HG03025 (cell line): ENCODE data around the gene RGS9.
"Not testable (repeated sequence)": the region's sequence is repeated elsewhere in the genome, so short reads cannot be mapped to it uniquely, and the experiment has no call there.

Source experiments
- ATAC-seq: cut with Tn5 transposase; IDR thresholded peaks from one replicate; pipeline ENCODE4 v1.9.1; 2021; ENCODE audit warnings: mild to moderate bottlenecking, moderate library complexity; ENCODE audit not compliant: unreplicated experiment, low FRiP score

RGS9 gene

DNA sequence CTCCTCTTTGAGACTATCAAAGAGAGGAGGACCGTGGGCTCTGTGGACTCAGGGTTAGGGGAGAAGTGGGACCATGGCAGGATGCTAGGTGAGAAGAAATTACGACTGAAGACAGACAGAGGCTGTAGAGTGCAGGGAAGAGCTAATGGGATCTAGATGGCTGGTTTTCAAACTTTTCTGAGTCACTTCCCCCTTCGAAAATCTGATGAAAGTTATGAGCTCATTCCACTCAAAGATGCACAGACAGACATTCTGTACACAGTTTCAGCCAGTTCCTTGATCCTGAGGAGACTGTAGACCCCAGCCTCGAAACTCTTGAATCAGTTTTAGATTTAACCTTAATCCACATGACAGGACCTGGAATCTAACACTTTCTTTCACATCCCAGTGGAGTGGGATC, 40.7 kb downstream of the RGS9 start:
- ATAC-seq: no peak

DNA sequence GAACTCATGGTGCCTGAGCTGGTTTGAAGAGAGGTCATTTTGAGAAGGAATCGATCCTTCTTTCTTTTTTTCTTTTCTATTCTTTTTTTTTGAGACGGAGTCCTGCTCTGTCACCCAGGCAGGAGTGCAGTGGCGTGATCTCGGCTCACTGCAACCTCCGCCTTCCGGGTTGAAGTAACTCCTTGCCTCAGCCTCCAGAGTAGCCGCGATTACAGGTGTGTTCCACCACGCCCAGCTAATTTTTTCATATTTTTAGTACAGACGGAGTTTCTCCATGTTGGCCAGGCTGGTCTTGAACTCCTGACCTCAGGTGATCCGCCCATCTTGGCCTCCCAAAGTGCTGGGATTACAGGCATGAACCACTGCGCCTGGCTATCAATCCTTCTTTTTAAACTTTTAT, 43.1 kb downstream of the RGS9 start:
- not testable (repeated sequence) for ATAC-seq

DNA sequence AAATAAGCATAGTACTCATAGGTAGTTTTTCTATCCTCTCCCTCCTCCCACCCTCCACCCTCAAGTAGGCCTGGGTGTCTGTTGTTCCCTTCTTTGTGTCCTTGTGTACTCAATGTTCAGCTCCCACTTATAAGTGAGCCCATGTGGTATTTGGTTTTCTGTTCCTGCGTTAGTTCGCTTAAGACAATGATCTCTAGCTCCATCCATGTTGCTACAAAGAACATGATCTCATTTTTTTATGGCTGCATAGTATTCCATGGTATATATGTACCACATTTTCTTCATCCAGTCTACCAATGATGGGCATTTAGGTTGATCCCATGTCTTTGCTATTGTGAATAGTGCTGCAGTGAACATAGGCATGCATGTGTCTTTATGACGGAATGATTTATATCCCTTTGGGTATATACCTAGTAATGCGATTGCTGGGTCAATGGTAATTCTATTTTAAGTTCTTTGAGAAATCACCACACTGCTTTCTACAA, 43.6 kb downstream of the RGS9 start:
- ATAC-seq: not testable (repeated sequence)

DNA sequence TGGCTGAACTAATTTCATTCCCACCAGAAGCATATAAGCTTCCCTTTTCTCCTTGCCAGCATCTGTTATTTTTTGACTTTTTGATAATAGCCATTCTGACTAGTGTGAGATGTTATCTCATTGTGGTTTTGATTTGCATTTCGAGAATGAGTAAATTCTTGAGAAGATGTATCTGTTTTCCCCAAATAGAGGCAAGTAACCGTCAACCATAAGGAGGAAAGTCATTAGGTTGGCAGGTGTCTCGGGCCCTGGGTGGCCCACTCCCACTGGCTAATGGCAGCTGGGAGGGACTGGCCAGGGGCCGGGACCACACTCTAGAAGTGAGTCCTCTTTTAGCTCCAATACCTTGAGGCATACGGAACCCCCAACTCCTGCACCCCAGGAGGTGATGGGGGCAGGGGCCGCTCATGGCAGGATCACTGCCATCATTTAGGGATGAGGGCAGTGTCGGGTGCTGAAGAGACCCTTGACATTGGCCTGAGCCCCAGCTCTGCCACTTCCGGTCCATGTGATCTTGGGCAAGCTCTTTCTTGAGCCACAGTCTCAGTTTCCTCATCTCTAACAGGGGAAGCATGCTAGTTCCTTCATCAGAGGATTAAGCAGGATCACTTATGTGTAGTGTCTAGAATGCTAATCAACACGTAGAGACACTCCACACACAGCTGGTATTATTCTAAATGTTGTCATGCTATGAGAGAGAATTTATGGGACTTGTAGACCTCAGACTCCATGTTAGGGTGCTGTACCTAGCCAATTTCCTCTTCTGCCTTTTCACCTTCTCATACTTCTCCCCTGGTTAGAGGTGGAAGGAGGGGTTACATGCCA, 44.3 kb downstream of the RGS9 start:
- peak; percentile 48 for ATAC-seq

DNA sequence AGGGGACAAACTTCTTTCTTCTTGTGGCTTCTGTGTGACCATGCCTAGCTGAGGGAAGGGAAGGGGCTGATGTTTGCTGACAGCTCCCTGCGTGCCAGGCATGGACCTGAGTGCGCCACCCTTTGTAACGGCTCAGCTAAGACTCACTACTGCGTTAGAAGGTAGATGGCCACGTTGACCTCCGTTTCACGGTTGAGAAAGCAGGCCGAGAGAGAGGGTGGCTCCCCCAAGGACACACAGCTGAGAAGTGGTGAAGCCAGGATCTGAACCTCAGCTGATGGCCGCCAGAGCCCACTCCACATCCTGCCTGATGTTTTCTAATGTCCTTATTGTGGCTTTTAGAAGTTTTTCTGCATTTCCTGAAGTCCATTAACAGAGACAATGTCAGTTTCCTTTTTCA, 45.1 kb downstream of the RGS9 start:
- peak; percentile 27 for ATAC-seq

DNA sequence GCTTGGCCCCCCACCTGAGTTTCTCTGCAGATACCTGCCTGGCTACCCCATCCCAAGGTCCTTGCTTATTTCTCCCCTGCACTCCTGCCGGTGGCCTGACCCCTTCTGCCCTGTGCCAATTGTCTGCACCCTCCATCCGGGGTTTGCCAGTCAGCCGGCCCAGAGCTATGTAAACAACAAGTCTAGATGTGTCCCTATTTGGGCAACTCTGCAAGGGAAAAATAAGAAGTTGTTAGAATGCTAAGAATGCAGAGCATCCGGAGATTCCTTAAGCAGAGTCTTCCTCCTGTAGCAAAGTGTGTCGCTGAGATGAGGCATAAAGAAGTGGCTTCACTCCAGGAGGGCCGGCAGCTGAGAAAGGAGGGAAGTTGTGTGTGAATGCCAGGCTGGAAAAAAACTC, 46.6 kb downstream of the RGS9 start:
- no peak for ATAC-seq

DNA sequence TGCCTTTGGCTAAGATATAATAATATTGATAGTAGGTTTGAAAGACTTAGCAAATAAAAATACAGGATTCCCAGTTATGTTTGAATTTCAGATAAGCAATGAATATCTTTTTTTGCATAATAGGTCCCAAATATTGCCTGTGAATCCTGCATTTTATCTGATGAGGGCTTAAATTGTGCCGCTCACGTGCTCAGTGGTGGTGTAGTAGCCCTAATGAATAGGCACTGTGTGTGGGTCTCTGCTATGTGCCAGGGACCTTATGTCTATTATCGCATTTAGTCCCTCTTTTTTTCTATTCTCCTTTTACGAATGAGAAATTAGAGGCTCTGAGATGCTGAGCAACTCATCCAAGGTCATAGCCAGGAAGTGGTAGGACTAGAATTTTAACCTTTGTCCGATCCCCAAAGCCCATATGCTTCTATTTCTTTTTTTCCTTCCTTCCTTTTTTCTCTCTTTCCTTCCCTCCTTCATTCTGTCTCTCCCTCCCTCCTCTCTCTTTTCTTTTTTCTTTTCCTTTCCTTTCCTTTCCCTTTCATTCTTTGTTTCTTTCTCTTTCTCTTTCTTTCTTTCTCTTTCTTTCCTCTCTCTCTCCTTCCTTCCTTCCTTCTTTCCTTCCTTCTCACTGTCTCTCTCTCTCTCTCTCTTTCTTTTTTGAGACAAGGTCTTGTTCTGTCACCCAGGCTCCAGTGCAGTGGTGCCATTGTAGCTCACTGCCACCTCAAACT, 47.2 kb downstream of the RGS9 start:
- ATAC-seq: no peak

DNA sequence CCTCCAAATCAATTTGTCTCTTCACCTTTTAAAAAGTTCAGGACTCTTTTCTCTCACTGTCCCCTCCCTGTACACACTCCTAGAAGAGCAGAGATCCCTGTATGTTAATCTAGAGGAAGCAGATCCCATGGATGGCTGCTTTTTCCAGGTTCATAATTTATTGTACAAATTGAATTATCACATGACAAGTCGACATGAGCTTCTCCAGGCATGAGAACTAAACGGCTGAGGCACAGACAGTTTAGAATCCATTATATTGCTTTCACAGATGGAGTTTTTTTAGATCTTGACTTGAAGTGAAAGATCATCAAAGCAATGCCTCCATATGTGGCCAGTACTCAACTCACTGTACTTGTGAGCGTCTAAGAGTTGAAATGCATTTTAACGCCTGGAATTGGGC, 47.9 kb downstream of the RGS9 start:
- ATAC-seq: no peak

DNA sequence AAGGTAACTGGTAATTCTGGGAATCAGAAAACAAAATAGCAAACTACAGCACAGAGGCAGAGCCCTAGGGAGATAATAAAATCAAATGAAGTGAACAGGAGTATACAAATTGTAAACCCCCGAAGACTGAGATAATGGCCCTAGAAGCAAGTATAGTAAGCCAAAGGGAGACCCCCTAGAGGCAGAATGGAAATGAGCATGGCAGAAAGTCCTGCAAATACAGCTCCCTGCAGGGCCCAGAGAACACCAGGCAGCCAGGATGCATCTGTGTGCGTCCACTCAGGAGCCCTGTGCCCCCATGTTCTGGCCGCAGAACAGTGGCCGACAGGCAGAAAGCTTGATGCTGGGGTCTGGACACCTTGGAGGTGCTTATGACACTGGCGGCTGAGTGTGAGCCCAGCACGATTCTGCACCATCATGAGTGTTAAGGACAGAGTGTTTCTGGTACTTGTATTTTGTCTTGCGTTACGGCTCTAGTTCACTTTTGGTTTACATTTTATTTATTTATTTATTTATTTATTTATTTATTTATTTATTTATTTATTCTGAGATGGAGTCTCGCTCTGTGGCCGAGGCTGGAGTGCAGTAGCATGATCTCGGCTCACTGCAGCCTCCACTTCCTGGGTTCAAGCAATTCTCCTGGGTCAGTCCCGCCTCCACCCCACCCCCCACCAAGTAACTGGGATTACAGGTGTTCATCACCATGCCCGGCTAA, 48.7 kb downstream of the RGS9 start:
- no peak for ATAC-seq

DNA sequence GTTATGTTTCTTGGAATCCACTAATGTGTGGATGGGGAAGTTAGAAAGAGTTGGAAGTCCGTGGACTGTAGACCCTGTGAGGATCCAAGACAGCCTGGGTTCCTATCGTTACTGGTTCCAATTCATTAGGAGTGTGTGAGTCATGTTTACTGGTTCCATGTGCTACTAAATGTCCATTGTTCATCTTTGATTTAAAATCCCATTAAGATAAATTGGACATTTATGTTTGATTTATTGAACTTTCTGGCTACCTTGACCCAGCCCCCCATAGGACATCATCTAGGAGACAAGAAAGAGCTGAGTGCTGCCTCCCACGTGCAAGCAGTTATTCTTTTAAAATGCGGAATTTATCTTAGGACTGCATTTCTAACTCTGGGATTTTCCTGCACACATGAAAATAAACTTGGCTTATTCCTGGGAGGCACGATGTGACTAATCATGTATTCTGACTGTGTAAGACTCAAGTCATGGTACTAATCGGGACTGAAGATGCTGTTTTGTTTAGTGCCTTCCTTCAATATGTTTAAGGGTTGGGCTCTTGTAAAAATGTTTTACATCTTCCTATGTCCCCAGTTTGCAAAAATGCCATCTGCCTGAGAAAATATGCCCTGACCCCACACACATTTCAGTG, 53.4 kb downstream of the RGS9 start:
- no peak for ATAC-seq

DNA sequence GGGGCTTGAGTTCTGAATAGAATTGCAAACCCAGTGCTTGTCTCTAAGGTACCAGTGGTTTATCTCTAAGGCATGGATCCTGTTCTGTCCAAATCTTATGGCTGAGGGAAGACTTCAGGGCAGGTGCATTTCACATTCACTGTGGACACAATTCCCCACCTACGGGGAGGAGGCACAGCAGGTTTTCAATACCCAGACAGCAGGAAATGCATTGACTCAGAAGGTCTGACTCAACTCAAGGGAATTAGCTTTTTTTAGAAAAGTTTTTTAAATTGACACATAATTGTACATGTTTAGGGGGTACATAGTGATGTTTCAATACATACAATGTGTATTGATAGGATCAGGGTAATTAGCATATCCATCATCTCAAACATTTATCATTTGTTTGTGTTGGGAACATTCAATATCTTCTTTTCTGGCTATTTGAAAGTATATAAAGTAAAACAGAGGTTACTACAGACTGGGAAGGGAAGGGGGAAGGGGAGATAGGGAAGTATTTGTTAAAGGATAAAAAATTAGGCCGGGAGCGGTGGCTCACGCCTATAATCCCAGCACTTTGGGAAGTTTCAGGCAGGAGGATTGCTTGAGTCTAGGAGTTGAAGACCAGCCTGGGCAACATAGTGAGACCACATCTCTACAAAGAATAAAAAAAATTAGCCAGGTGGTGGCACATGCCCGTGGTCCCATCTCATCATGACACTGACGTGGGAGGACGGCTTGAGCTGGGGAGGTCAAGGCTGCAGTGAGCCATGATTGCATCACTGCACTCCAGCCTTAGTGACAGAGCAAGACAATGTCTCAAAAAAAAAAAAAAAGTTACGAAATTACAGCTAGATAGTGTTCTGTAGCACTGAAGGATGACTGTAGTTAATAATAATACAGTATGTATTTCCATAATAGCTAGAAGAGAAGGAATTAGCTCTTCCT, 54.9 kb downstream of the RGS9 start:
- ATAC-seq: no peak

DNA sequence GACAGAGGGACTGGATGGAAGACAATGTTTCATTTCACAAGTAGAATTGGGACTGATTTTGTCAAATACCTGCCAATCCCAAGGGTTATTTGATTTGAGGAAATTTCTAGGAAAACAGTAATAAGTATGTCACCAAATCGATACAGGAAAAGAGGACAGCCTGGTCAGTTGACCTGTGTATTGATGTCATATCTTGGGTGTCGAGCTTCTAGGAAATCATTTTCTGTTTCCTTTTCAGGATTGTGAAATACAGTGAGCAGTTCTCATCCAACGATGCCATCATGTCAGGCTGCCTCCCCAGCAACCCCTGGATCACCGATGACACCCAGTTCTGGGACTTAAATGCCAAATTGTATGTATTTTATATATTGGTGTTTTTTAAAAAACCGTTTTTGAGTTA, 56.1 kb downstream of the RGS9 start:
- no peak for ATAC-seq

DNA sequence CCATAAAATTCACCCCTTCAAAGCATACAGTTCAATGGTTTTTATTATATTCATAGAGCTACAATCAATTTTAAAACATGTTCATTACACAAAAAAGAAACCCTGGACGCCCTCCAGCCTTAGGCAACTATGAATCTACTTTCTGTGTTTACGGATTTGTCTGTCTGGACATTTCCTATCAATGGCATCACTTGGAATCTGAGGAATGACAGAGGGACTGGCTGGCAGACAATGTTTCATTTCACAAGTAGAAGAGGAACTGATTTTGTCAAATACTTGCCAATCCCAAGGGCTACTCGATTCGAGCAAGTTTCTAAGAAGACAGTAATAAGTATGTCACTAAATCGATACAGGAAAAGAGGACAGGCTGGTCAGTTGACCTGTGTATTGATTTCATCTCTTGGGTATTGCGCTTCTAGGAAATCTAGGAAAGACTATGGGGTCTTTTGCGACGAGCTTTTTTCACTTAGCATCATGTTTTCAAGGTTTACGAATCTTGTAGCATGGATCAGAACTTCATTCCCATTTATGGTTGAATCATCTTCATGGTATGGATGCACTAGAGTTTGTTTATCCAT, 56.6 kb downstream of the RGS9 start:
- no peak for ATAC-seq

DNA sequence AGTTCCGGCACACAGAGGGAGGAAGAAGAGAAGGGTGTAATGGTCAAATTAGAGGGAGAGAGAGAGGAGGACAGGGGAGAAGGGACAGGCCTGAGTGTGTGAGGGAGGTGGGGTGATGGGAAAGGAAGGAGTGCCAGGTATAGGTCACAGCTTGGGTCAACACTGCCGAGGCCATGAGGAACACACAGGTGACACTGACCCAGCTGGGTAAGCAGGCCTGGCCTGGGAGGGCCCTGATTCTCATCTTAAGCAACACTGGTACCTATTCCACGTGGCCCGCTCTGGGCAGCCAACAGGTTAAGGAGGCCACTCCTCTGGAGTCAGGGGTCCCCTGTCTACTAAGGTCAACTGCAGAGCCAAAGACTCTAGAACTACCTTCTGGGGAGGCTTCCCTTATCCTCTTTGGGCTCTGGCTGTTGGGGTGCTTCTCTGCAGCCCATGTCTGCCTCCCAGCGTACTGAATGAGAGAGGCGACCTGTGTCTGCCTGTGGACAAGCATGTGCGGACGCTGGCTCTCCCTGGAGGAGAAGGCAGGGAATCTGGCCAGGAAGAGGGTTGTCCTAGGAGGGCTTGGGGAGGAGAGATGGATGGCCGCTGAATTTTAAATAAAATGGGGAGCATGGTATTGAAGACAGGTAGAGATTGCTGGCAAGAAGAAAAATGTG, 57.6 kb downstream of the RGS9 start:
- no peak for ATAC-seq

DNA sequence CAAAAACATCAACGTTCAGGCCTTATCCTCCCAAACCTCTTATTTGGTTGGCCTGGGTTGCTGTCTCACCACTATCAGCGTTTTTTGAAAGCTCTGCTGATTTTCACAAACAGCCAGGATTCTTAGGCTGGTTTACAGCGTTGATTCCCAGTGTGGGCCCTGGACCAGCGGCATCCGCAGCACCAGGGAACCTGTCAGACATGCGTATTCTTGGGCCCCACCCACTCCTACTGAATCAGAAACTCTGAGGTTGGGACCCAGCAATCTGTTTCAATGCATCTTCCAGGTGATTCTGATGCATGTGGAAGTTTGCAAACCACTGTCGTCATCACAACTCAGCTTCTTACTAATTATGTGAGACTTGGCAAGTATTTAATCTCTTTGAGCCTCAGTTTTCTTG, 58.5 kb downstream of the RGS9 start:
- ATAC-seq: no peak

DNA sequence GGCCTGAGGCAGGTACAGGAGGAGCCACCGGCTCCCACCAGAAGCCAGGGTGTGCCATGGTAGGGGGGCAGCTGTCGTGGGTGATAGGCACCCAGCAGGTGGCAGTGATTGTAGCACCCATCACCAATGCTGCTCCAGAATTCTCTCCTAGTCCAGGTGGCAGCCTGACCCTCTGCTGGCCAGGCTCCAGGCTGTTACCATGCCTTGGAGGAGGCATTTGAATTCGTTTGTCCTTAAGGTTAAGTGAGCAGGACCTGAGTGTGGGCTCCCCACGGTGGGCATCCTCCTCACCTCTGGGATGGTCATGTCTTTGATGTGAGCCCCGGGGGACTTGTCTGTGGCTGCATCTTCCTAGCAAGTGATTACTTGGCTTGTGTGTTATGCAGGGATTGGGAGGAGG, 59.4 kb downstream of the RGS9 start:
- ATAC-seq: no peak

DNA sequence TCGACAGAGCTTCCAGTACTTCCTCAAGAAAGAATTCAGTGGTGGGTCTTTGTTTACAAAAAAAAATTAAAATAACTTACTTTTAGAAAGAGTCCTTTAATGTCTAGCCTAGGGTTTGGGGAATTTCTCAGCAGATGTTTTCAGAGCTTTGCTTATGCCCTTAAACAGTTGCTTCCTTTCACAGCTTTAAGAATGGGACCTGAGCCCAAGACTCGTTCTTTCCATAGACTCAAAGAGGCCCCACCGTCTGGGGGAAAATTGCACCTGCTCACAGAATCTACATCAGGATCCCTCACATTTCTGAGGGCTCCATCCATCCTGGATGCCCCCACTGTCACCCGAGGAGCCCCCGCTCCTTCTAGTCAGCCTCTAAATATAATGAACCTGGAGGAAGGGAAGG, 60.0 kb downstream of the RGS9 start:
- ATAC-seq: no peak

DNA sequence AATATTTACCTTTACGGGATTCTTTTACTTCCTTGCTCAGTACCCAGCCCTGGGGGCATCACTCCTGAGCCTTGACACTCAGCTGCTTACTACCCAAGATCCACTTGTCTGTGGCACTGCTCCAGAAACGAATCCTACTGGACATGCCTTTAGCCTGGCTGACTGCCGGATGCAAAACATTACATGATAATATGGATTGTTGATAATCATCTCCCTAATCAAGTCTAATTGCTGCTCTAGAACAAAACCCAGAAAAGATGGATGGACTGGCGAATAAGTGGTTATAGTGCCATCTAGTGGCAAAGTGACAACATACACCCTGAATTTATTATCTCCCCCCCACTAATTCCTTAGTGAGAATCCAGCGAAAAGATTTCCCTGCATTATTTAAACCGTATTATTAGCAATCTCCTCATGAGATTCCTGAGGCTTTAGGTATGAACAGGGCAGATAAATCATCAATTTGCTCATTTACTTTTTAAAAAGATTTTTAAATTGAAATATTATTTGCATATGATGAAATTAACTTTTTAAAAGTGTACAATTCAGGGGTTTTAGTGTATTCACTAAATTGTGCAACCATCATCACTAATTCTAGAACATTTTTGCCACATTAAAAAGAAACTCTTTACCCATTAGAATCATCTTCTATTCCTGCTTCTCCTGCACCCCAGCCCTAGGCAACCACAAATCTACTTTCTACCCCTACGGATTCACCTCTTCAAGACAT, 61.6 kb downstream of the RGS9 start:
- no peak for ATAC-seq
